GM20431 (cell line): ENCODE data around the gene METTL16.
"Not testable (repeated sequence)": the region's sequence is repeated elsewhere in the genome, so short reads cannot be mapped to it uniquely, and the experiment has no call there.

Source experiments
- in situ Hi-C: fragments of 300-500 bp; cut with MseI, MboI; formaldehyde crosslinking; loops from one replicate; pipeline ENCODE4 v1.15.0; 2020; ENCODE audit warnings: low sequenced_read_pairs; ENCODE audit not compliant: unreplicated experiment

Gene METTL16, protein sequence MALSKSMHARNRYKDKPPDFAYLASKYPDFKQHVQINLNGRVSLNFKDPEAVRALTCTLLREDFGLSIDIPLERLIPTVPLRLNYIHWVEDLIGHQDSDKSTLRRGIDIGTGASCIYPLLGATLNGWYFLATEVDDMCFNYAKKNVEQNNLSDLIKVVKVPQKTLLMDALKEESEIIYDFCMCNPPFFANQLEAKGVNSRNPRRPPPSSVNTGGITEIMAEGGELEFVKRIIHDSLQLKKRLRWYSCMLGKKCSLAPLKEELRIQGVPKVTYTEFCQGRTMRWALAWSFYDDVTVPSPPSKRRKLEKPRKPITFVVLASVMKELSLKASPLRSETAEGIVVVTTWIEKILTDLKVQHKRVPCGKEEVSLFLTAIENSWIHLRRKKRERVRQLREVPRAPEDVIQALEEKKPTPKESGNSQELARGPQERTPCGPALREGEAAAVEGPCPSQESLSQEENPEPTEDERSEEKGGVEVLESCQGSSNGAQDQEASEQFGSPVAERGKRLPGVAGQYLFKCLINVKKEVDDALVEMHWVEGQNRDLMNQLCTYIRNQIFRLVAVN

DNA sequence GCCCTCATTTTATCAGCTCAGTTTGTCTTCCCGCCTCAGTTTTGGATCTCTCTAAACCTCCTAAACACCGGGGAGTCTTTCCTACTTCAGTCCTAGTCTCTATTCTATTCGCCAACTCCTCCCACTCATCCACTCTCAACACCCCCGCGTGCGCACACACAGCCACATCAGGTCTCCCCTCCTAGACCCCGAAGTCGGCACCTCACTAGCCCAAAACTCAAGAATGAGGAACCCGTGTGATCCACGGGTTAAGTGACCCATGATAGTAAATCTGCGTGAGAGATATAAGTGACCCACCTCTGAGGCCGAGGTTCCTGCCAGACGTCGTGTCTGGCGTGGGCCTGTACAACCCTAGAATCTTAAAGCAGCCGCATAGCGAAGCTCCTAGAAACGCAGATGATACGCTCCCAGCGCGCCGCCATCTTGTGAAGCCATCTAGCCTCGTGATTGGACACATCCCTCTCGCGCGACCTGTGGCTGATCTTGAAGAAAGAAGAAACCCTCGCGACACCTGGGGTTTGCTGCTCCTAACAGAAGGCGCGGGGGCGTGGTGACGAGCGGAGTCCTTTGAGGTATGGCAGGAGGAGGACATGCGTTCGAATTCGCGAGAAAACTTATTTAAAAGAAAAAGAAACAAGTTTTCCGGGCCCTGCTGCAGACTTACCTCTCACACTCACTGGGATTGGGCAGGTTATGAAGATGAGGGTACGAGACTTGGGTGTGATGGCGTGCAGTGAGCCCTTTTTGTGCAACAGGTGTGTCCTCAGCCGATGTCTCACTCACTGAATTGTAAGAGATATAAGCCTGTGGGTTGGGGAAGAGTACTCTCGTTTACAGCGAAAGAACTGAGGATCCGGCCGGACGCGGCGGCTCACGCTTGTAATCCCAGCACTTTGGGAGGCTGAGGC, at the start of gene METTL16:
TSS of gene METTL16 (minus strand) at position 427 of the 908 bp plus-strand sequence. CDS start 9,557 bp downstream, outside the sequence.
- in situ Hi-C loops = no loop called here

DNA sequence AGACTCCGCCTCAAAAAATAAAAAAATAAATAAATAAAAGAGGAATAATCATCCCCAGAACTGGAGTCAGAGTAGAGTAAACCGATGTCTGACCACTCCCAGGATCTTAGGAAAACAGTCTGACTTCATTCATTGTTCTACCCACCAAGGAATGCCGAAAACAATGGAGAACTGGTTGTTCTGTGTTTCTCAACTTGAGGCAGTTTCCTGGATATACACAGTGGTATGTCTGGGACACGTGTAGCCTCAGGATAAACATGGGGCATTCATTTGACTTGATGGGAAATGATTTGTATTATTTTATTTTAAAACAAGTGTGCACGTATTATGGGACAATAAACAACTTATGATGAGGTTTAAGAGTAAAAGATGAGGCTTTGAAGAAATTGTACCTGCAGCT, 49.0 kb upstream of the METTL16 start:
- in situ Hi-C loops = no loop called here

DNA sequence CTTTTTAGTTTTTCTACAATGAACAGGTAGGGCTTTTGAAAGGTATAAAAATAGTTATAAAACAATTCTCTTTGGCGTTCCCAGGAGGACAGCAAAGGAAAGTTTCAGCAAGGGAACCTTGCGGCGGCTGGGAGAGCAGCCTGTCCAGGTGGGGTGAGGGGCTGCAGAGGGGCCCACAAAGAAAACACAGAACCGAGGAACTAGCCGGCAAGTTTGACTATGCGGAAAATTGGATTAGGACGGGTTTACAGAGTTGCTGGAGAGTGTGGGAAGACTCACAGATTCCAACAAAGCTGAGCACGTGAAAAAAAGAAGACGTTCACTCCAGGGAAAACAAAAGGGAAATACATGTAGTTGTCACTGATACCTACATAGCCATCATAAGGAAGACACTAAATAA, 40.2 kb upstream of the METTL16 start:
- in situ Hi-C loops = no loop called here

DNA sequence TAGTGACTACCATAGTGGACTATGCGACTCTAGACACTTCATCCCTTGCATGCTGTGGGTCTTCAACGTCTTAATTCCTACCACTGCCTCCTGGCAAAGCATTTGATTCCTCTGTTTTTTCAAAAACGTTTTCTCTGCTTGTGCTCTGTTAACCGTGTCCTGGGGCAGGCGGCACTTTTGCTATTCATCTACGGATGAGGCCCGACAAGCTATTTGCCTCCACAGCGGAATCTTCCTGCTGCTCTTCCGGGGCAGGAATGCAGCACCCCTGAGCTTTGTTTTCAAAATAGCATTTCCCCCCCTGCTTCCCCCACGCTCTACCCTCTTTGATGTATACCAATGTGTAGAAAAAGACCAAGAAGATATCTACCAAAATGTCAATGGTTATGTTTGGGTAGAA, 39.8 kb upstream of the METTL16 start:
- in situ Hi-C loops = no loop called here

DNA sequence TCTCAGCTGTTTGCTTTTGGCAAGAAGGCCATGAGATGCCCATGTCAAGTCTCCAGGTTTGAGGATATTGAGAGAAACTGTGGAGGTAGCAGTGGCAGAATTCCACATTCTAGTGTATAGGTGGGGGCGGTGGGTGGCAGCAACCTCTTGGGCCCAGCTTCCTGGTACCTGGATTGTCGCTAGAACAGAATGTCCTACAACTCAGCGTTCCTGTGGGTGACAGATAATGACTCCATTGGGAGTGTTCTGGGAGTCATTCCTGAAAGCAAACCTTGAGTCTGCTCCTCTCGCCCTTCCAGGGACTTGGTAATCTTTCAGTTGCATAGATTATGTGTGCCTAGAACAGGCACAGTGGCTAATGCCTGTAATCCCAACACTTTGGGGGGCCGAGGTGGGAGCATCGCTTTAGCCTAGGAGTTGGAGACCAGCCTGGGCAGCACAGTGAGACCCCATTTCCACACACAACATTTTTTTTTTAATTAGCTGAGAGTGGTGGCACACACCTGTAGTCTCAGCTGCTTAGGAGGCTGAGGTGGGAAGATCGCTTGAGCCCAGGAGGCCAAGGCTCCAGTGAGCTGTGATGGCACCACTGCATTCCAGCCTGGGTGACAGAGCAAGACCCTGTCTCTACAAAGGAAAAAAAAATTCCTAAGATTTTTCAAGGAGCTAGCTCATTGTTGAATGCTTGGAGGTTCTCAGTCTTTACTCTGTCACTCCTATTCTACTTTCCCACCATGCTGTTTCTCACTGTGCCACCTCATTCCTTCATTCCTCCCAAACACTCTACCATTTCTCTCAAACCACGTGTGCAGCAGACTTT, 37.9 kb upstream of the METTL16 start:
- in situ Hi-C loops = no loop called here

DNA sequence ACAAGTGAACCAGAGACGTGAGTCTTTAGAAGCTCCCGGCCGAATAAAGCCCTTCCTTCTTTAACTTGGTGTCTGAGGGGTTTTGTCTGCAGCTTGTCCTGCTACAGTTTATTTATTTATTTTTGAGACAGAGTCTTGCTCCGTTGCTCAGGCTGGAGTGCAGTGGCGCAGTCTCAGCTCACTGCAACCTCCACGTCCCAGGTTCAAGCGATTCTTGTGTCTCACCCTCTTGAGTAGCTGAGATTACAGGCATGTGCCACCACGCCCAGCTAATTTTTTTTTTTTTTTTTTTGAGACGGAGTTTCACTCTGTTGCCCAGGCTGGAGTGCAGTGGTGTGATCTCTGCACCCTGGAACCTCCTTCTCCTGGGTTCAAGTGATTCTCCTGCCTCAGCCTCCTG, 36.3 kb upstream of the METTL16 start:
- in situ Hi-C loops = not testable (repeated sequence)

DNA sequence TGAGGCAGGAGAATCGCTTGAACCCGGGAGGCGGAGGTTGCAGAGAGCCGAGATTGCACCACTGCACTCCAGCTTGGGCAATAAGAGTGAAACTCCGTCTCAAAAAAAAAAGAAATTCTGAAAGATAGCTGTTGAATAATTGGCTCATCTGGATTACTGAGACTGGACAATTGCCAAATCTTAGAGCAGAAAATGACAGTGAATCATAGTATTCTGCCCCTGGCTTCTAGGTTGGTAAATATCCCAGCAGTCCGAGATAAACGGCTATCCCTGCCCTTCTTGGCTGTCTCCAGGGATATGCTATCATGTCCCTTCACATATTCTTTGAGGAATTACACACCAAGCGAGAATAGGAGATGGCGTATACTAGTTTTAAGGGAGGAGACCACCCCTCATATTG, 35.5 kb upstream of the METTL16 start:
- in situ Hi-C loops = no loop called here

DNA sequence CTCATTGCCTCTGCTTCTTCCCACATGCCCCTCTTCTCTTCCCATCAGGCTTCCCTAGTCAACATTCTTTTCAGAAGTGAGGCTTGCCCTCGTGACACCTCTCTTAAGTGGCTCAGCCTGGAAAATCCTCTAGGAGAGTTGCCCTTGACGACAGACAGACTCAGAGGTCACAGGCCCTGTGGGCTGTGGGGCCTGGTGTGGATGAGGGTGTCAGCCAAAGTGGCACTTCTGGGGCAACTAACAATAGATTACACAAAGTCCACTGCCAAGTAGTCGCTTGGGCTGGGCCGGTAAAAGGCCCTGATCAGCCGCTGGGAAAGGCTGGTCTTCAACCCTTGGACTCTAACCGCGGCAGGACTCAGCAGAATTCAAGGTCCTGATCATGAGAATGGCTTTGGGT, 33.7 kb upstream of the METTL16 start:
- in situ Hi-C loops = no loop called here

DNA sequence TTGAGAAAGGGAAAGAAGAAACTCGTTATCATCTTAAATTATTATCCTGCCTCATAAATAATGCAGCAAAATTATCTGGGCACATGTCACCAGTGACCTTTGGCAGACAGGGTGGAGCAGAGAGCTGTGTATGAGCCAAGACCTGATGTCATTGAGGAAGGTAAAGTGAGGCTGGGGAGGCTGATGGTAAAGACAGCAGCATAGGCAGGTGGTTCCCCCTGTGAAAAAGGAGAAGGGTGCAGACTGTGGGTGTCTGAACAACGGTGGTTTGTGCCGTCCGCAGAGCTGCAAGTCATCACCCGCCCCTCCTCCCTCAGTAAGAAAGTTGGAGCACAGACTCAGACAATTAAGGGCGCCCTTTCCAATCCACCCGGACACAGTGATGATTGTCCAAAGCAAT, 30.8 kb upstream of the METTL16 start:
- in situ Hi-C loops = no loop called here

DNA sequence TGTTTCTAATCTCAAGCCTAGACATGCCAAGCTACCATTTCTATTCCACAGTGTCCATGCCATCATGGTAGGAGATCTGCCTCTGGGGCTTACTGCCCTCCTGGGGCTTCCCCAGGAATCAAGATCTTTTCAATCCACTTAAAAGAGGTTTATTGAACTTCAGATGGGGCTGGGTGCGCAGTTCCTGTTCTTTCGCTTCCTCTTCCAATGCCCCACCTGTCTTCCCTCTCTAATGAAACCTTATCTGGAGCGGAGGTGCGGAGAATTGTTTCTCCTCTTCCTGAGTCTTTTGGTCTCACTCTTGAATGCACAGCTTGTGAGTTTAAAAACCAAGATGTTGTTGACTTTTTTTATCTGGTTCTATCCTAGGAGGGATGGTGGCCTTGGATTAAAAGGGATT, 30.4 kb upstream of the METTL16 start:
- in situ Hi-C loops = no loop called here

DNA sequence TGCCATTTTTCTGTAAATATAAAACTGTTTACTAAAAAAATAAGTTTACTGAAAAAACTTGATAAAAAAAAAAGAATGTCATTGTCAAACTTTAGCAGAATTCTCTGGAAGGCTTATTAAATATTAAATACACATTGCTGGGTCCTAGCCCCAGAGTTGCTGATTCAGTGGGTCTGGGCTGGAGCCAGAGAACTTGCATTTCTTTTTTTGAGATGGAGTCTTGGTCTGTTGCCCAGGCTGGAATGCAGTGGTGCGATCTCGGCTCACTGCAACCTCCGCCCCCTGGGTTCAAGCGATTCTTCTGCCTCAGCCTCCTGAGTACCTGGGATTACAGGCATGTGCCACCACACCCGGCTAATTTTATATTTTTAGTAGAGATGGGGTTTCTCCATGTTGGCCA, 25.9 kb upstream of the METTL16 start:
- in situ Hi-C loops = not testable (repeated sequence)

DNA sequence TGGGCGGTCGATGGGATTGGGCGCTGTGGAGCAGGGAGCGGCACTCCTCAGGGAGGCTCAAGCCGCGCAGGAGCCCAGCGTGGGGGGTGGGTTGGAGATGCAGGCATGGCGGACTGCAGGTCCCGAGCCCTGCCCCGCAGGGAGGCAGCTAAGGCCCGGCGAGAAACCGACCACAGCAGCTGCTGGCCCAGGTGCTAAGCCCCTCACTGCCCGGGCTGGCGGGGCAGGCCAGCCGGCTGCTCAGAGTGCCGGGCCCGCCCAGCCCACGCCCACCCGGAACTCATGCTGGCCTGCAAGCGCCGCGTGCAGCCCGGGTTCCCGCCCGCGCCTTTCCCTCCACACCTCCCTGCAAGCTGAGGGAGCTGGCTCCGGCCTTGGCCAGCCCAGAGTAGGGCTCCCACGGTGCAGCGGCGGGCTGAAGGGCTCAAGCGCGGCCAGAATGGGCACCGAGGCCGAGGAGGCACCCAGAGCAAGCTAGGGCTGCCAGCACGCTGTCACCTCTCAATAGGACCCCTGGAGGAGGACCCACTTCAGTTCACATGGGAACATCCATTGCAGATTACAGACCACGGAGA, 20.5 kb upstream of the METTL16 start:
- in situ Hi-C loops = no loop called here

DNA sequence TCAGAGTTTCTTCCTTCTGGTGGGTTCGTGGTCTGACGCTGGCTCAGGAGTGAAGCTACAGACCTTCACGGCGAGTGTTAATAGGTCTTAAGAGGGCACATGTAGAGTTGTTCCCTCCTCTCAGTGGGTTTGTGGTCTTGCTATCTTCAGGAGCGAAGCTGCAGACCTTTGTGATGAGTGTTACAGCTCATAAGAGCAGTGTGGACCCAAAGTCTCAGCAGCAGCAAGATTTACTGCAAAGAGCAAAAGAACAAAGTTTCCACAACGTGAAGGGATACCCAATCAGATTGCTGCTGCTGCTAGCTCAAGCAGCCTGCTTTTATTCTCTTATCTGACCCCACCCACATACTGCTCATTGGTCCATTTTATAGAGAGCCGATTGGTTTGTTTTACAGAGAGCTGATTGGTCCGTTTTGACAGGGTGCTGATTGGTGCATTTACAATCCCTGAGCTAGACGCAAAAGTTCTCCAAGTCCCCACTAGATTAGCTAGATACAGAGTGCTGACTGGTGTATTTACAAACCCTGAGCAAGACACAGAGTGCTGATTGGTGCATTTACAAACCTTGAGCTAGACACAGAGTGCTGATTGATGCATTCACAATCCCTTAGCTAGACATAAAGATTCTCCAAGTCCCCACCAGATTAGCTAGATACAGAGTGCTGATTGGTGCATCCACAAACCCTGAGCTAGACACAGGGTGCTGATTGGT, 19.7 kb upstream of the METTL16 start:
- in situ Hi-C loops = not testable (repeated sequence)

DNA sequence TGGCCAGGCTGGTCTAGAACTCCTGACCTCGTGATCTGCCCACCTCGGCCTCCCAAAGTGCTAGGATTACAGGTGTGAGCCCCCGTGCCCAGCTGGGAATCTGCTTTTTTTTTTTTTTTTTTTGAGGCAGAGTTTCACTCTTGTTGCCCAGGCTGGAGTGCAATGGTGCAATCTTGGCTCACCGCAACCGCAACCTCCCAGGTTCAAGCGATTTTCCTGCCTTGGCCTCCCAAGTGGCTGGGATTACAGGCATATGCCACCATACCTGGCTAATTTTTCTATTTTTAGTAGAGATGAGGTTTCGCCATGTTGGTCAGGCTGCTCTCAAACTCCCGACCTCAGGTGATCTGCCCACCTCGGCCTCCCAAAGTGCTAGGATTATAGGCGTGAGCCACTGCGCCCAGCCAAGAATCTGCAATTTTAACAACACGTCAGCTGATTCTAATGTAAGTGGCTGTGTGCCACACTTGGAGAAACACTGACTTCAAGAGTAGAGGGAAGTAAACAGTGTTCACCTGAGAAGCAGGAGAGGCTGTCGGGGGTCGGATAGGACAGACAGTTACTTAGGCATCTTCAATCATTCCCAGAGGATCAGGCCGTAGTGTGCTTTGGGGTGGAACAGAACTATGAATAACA, 10.2 kb upstream of the METTL16 start:
- in situ Hi-C loops = not testable (repeated sequence)

DNA sequence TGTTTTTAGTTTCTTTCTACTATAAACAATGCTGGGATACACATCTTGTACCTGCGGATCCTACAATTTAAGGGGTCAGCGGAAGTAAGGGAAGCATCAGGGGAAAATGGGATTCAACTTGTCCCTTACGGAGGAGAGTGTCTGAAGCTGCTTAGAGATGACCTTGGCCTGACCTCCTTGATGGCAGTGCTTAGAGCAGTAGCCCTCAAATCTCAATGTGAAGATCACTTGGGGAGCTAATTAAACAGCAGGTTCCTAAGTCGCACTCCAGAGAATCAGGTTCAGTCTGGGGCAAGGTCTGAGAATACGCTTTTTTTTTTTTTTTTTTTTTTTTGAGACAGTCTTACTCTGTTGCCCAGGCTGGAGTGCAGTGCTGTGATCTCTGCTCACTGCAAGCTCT, 9.6 kb upstream of the METTL16 start:
- in situ Hi-C loops = no loop called here

DNA sequence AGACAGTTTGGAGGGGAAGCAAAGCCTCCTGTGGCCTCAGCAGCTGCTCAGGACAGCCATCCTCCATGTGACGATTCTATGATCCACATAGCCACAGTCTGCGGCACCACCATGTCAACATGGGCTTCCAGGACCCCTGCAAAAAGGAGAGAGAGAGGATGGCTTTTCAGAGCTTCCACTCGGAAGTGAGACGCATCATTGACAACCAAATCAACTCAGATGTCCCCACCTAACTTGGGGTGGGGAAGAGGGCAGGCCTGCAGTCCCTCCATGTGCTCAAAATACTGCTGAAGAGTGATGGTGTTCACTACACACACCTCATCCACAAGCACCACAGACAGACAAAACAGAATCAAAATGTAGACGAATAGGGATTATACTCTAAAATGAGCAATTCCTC, 5.9 kb upstream of the METTL16 start:
- in situ Hi-C loops = no loop called here

DNA sequence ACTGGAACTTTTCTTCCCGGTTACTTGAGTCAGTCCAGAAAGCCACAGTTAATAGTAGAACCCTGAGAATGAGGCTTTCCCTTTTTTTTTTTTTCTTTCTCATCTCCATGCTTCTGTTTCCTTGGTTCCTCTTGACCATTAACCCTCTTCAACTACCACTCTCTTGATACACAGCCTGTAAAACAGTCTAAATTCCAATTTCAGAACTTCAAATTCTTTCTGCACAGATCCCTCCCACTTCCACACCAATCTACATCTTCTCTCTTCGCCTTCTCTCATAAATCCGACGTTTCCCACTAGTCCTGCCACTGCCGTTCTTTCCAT, 588 bp downstream of the METTL16 start:
- in situ Hi-C loops = no loop called here

DNA sequence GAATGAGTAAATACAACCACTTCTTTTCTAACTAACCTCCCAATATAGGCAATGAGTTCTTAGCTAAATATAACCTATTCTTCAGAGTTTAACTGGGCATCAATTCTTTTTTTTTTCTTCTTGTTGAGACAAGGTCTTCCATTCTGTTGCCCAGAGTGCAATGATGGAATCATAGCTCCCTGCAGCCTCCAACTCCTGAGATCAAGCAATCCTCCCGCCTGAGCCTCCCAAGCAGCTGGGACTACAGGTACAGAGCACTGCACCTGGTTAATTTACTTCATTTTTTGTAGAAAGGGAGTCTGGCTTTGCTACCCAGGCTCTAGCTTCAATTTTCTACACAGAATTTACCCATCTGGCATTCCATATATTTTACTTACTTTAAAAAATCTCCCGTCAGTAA, 1.1 kb downstream of the METTL16 start:
- in situ Hi-C loops = no loop called here

DNA sequence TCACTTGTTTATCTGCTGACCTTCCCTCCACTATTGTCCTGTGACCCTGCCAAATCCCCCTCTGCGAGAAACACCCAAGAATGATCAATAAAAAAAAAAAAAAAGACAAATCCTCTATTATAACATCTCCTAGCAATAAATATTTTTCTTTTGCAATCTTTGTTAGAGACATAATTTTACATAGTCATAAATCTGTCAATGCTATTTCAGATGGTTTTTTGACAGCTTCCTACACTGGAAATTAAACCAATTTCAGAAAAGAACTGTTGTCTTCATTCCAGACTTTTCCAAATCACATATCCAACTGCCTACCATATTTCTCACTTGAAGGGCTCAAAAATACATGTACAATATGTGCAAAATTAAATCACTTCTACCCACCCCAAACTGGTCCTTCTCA, 3.7 kb downstream of the METTL16 start:
- in situ Hi-C loops = no loop called here
